HCT116 (cell line): ENCODE data around the gene VDAC2. TPM values are rescaled to one million over a fixed set of nuclear protein-coding genes. Genes with fewer than 3 reads are reported as not detected.

Experiments used
- ATAC-seq: fragments of 200-7000 bp; cut with Tn5 transposase; 2 replicates; pipeline ENCODE4 v1.9.1; 2020; ENCODE audit warnings: mild to moderate bottlenecking, moderate library complexity
- BruUV-seq: library from RNA; stranded (reverse); fragments of 400-500 nt; replicated peaks from 2 replicates; lab custom pipeline; 2021; lab: Mats Ljungman, UMichigan
- CTCF ChIA-PET: fragments of 300-600 bp; sonication (Branson Sonifier 250); formaldehyde crosslinking; loops from one replicate; lab custom pipeline; 2021; ENCODE audit warnings: antibody characterized with exemption; lab: Charles Lee
- POLR2A ChIA-PET: fragments of 300-600, 350-600 bp; sonication (Branson Sonifier 250); formaldehyde crosslinking; loops from one replicate; lab custom pipeline; 2021; ENCODE audit warnings: antibody characterized with exemption; lab: Charles Lee
- RAD21 ChIA-PET, 2 experiments: fragments of 300-600 bp; sonication (Branson Sonifier 250); formaldehyde crosslinking; loops; one replicate each; lab custom pipeline; 2023; ENCODE audit warnings: low total read pairs in 2 of 2; ENCODE audit not compliant: uncharacterized antibody in 2 of 2, unreplicated experiment in 2 of 2, low non-redundant PET in 1 of 2; lab: Charles Lee
- DNase-seq: peaks from one replicate; pipeline ENCODE4 v3.0.0-alpha.2; 2010; ENCODE audit warnings: low read depth, low spot score
- H2AFZ ChIP-seq: fragments of 200-600 bp; shearing (Covaris generic), sonication (generic); 2 replicates; pipeline ENCODE4 v1.6.1; 2017; ENCODE audit warnings: low read depth, mixed run types, mixed read lengths, antibody characterized with exemption, low read length; ENCODE audit not compliant: poor library complexity, severe bottlenecking
- H3K27ac ChIP-seq: 2 replicates; pipeline ENCODE4 v1.5.1; 2012; ENCODE audit warnings: low read depth, low read length
- H3K27me3 ChIP-seq: fragments of 200-600 bp; sonication (generic); 2 replicates; pipeline ENCODE4 v1.6.1; 2016; ENCODE audit warnings: mixed run types, low read length, mixed read lengths; ENCODE audit not compliant: insufficient read depth
- H3K36me3 ChIP-seq, 2 experiments: fragments of 200-500 bp in 1 of 2; fragments of 200-600 bp in 1 of 2; sonication (Bioruptor generic) in 1 of 2; sonication (generic) in 1 of 2; 2 replicates each; pipeline versions ENCODE4 v1.5.1 to v1.6.1; 2014 to 2016; ENCODE audit warnings: low read length in 2 of 2, inconsistent platforms in 1 of 2, mixed read lengths in 1 of 2, mixed run types in 1 of 2; ENCODE audit not compliant: insufficient read depth in 2 of 2, control insufficient read depth in 1 of 2
- H3K4me1 ChIP-seq, 2 experiments: fragments of 200-600 bp in 1 of 2; sonication (generic) in 1 of 2; 2 replicates each; pipeline versions ENCODE4 v1.5.1 to v1.6.1; 2012 to 2017; ENCODE audit warnings: low read length in 2 of 2, inconsistent platforms in 1 of 2, mild to moderate bottlenecking in 1 of 2, mixed read lengths in 1 of 2, mixed run types in 1 of 2, moderate library complexity in 1 of 2; ENCODE audit not compliant: insufficient read depth in 2 of 2, control insufficient read depth in 1 of 2
- H3K4me2 ChIP-seq: fragments of 200-600 bp; sonication (generic); 2 replicates; pipeline ENCODE4 v1.6.1; 2017; ENCODE audit warnings: mixed run types, low read length, mixed read lengths
- H3K4me3 ChIP-seq, 2 experiments: fragments of 200-600 bp in 1 of 2; sonication (generic) in 1 of 2; replicated peaks in 1 of 2; 2 replicates each; pipeline ENCODE4 v1.5.1; 2011 to 2016; ENCODE audit warnings: low read length in 2 of 2, control low read depth in 1 of 2, low read depth in 1 of 2, mild to moderate bottlenecking in 1 of 2, mixed read lengths in 1 of 2, mixed run types in 1 of 2
- H3K79me2 ChIP-seq: fragments of 200-600 bp; sonication (generic); 2 replicates; pipeline ENCODE4 v1.6.1; 2017; ENCODE audit warnings: mild to moderate bottlenecking, mixed run types, low read length, moderate library complexity, mixed read lengths; ENCODE audit not compliant: insufficient read depth
- H3K9ac ChIP-seq: fragments of 200-600 bp; sonication (generic); 2 replicates; pipeline ENCODE4 v1.6.1; 2016; ENCODE audit warnings: low read length, mixed read lengths
- H3K9me2 ChIP-seq: fragments of 200-600 bp; sonication (generic), shearing (Covaris generic); 2 replicates; pipeline ENCODE4 v1.6.1; 2017; ENCODE audit warnings: mixed run types, mild to moderate bottlenecking, moderate library complexity; ENCODE audit not compliant: insufficient read depth
- H3K9me3 ChIP-seq, 2 experiments: fragments of 200-500 bp in 1 of 2; fragments of 200-600 bp in 1 of 2; sonication (Bioruptor generic) in 1 of 2; sonication (generic) in 1 of 2; 2 replicates each; pipeline ENCODE4 v1.6.1; 2014 to 2017; ENCODE audit warnings: low read length in 2 of 2, mixed read lengths in 2 of 2, inconsistent platforms in 1 of 2, low read depth in 1 of 2, mild to moderate bottlenecking in 1 of 2, mixed run types in 1 of 2, moderate library complexity in 1 of 2; ENCODE audit not compliant: control insufficient read depth in 1 of 2, insufficient read depth in 1 of 2
- H4K20me1 ChIP-seq: fragments of 200-600 bp; sonication (generic), shearing (Covaris generic); 2 replicates; pipeline ENCODE4 v1.6.1; 2017; ENCODE audit warnings: mixed run types, mild to moderate bottlenecking, moderate library complexity; ENCODE audit not compliant: insufficient read depth
- ATF3 ChIP-seq: IDR thresholded peaks from 2 replicates; pipeline ENCODE4 v1.6.1; 2012
- CBX3 ChIP-seq: IDR thresholded peaks from 2 replicates; pipeline ENCODE4 v1.6.1; 2012; ENCODE audit warnings: low read depth
- CEBPB ChIP-seq: IDR thresholded peaks from 2 replicates; pipeline ENCODE4 v1.6.1; 2012; ENCODE audit warnings: low read depth
- EGR1 ChIP-seq: IDR thresholded peaks from 2 replicates; pipeline ENCODE4 v1.6.1; 2012; ENCODE audit warnings: low read depth
- ELF1 ChIP-seq: IDR thresholded peaks from 2 replicates; pipeline ENCODE4 v1.6.1; 2012; ENCODE audit warnings: low read depth, borderline replicate concordance
- EZH2 ChIP-seq: fragments of 200-600 bp; sonication (generic); IDR thresholded peaks from 2 replicates; pipeline ENCODE4 v1.6.1; 2017; ENCODE audit warnings: antibody characterized with exemption, mixed run types
- EZH2phosphoT487 ChIP-seq: fragments of 200-600 bp; IDR thresholded peaks from 2 replicates; pipeline ENCODE4 v1.6.1; 2018; ENCODE audit warnings: antibody characterized with exemption, borderline replicate concordance
- JUND ChIP-seq: IDR thresholded peaks from 2 replicates; pipeline ENCODE4 v1.6.1; 2012
- MAX ChIP-seq: IDR thresholded peaks from 2 replicates; pipeline ENCODE4 v1.6.1; 2012
- POLR2A ChIP-seq: IDR thresholded peaks from 2 replicates; pipeline ENCODE4 v1.7.0; 2011; ENCODE audit warnings: borderline replicate concordance; ENCODE audit not compliant: insufficient read depth, insufficient read length; ENCODE audit errors: extremely low read depth
- POLR2AphosphoS5 ChIP-seq: IDR thresholded peaks from 2 replicates; pipeline ENCODE4 v1.6.1; 2011; ENCODE audit warnings: mild to moderate bottlenecking, low read depth, low read length, moderate library complexity
- RAD21 ChIP-seq: IDR thresholded peaks from 2 replicates; pipeline ENCODE4 v1.6.1; 2012; ENCODE audit warnings: low read depth, mild to moderate bottlenecking
- SIN3A ChIP-seq: IDR thresholded peaks from 2 replicates; pipeline ENCODE4 v1.6.1; 2012; ENCODE audit warnings: low read depth
- SP1 ChIP-seq: IDR thresholded peaks from 2 replicates; pipeline ENCODE4 v1.6.1; 2012; ENCODE audit warnings: low read depth
- SRF ChIP-seq: IDR thresholded peaks from 2 replicates; pipeline ENCODE4 v1.6.1; 2012; ENCODE audit warnings: low read depth
- TCF7L2 ChIP-seq: IDR thresholded peaks from 2 replicates; pipeline ENCODE4 v1.7.0; 2011; ENCODE audit warnings: borderline replicate concordance, inconsistent platforms; ENCODE audit not compliant: insufficient read depth, insufficient read length; ENCODE audit errors: extremely low read depth
- ZFX ChIP-seq: fragments of 450-650 bp; IDR thresholded peaks from 2 replicates; pipeline ENCODE4 v1.6.1; 2017
- ZNF274 ChIP-seq: fragments of 200-500 bp; sonication (Bioruptor generic); IDR thresholded peaks from 2 replicates; pipeline ENCODE4 v1.6.1; 2014; ENCODE audit warnings: mild to moderate bottlenecking, low read depth, low read length, inconsistent platforms
- intact Hi-C: fragments of 100-400 bp; cut with micrococcal nuclease; formaldehyde crosslinking; loops from 2 replicates; pipeline ENCODE4 v1.10.0; 2022
- total RNA-seq: library from RNA; stranded (reverse); gene quantifications from one replicate; pipeline ENCODE4 v1.2.1, GENCODE V29; 2021; ENCODE audit not compliant: unreplicated experiment
- TF ChIP-seq, protein P1 (sequence below), 3 experiments: fragments of 200-600 bp in 1 of 3; sonication (generic) in 1 of 3; IDR thresholded peaks in 2 of 3; conservative IDR thresholded peaks in 1 of 3; 2 replicates each; pipeline ENCODE4 v1.5.1; 2012 to 2017; ENCODE audit warnings: low read depth in 2 of 3, low read length in 2 of 3, antibody characterized with exemption in 1 of 3, borderline replicate concordance in 1 of 3, control low read depth in 1 of 3, mild to moderate bottlenecking in 1 of 3, mixed read lengths in 1 of 3, mixed run types in 1 of 3, moderate library complexity in 1 of 3; ENCODE audit not compliant: insufficient read depth in 1 of 3
- TF ChIP-seq, protein P2 (sequence below): IDR thresholded peaks from 2 replicates; pipeline ENCODE4 v1.6.1; 2012; ENCODE audit warnings: low read depth

The VDAC2 gene
- total RNA-seq, 1 experiment from 2014 or later: 289 TPM

- no TSS peak for BruUV-seq
- ATAC-seq: no peak
- Histone ChIP-seq H3K9me3 (no peaks in the 10 kb centered on the region; a peak in 1 of 4 replicates), H3K27ac (no peak overlapping the region), H3K4me3 (no peak overlapping the region), H3K27me3 (no peaks in the 10 kb centered on the region), H3K79me2 (no peaks in the 10 kb centered on the region), H3K9ac (no peak overlapping the region), H2AFZ (no peak overlapping the region), H3K4me1 (peaks cover 0 to 11% of the 10 kb centered on the region in 2 experiments; a peak in 1 of 4 replicates), H3K9me2 (no peaks in the 10 kb centered on the region), H3K36me3 (no peaks in the 10 kb centered on the region), H4K20me1 (no peaks in the 10 kb centered on the region), H3K4me2 (no peak overlapping the region)
- POLR2A ChIA-PET: no interaction called here
- intact Hi-C loops: no loop called here
- TF ChIP-seq EZH2 (no peak), POLR2AphosphoS5 (no peak), ZFX (no peak), MAX (no peak), JUND (no peak), ELF1 (no peak), CEBPB (no peak), ATF3 (no peak), SRF (no peak), RAD21 (no peak), SP1 (no peak), SIN3A (no peak), CBX3 (no peak), POLR2A (no peak), EZH2phosphoT487 (no peak), EGR1 (no peak), TCF7L2 (no peak), ZNF274 (no peak)
- TF ChIP-seq, protein P1, sequence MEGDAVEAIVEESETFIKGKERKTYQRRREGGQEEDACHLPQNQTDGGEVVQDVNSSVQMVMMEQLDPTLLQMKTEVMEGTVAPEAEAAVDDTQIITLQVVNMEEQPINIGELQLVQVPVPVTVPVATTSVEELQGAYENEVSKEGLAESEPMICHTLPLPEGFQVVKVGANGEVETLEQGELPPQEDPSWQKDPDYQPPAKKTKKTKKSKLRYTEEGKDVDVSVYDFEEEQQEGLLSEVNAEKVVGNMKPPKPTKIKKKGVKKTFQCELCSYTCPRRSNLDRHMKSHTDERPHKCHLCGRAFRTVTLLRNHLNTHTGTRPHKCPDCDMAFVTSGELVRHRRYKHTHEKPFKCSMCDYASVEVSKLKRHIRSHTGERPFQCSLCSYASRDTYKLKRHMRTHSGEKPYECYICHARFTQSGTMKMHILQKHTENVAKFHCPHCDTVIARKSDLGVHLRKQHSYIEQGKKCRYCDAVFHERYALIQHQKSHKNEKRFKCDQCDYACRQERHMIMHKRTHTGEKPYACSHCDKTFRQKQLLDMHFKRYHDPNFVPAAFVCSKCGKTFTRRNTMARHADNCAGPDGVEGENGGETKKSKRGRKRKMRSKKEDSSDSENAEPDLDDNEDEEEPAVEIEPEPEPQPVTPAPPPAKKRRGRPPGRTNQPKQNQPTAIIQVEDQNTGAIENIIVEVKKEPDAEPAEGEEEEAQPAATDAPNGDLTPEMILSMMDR (IDR thresholded peaks at IDR 0.05 in 2 of 3, conservative IDR thresholded peaks at IDR 0.05 in 1 of 3; ENCODE audit: borderline replicate concordance in 1 of 3, insufficient read depth in 1 of 3, low read depth in 2 of 3, low read length in 2 of 3): no peak
- TF ChIP-seq, protein P2, sequence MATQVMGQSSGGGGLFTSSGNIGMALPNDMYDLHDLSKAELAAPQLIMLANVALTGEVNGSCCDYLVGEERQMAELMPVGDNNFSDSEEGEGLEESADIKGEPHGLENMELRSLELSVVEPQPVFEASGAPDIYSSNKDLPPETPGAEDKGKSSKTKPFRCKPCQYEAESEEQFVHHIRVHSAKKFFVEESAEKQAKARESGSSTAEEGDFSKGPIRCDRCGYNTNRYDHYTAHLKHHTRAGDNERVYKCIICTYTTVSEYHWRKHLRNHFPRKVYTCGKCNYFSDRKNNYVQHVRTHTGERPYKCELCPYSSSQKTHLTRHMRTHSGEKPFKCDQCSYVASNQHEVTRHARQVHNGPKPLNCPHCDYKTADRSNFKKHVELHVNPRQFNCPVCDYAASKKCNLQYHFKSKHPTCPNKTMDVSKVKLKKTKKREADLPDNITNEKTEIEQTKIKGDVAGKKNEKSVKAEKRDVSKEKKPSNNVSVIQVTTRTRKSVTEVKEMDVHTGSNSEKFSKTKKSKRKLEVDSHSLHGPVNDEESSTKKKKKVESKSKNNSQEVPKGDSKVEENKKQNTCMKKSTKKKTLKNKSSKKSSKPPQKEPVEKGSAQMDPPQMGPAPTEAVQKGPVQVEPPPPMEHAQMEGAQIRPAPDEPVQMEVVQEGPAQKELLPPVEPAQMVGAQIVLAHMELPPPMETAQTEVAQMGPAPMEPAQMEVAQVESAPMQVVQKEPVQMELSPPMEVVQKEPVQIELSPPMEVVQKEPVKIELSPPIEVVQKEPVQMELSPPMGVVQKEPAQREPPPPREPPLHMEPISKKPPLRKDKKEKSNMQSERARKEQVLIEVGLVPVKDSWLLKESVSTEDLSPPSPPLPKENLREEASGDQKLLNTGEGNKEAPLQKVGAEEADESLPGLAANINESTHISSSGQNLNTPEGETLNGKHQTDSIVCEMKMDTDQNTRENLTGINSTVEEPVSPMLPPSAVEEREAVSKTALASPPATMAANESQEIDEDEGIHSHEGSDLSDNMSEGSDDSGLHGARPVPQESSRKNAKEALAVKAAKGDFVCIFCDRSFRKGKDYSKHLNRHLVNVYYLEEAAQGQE: no peak
- CTCF ChIA-PET: no interaction called here
- RAD21 ChIA-PET: no interaction called here
- no peak for DNase-seq
These were observed 43.0 kb downstream of the VDAC2 start for GRCh38 chr10:75253281-75254220.
